Ectodermal cell (in vitro differentiated cells): ENCODE results near the gene TLE2.
"Not testable (repeated sequence)": the region's sequence is repeated elsewhere in the genome, so short reads cannot be mapped to it uniquely, and the experiment has no call there.

Experiments
- H3K27ac ChIP-seq: 2 replicates; pipeline ENCODE4 v1.7.0; 2013; ENCODE audit warnings: mild to moderate bottlenecking, low read depth, low read length; ENCODE audit not compliant: insufficient read depth, poor library complexity, severe bottlenecking
- H3K27me3 ChIP-seq: 2 replicates; pipeline ENCODE4 v1.7.0; 2013; ENCODE audit warnings: mild to moderate bottlenecking, low read length; ENCODE audit not compliant: insufficient read depth, control insufficient read depth, poor library complexity, severe bottlenecking
- H3K36me3 ChIP-seq: one replicate; pipeline ENCODE4 v1.7.0; 2013; ENCODE audit warnings: low read length; ENCODE audit not compliant: control insufficient read depth, insufficient read depth
- H3K4me1 ChIP-seq: one replicate; pipeline ENCODE4 v1.7.0; 2013; ENCODE audit warnings: low read length; ENCODE audit not compliant: control insufficient read depth, insufficient read depth
- H3K4me3 ChIP-seq: 2 replicates; pipeline ENCODE4 v1.7.0; 2013; ENCODE audit warnings: low read depth, low read length, control low read depth; ENCODE audit not compliant: insufficient read depth
- H3K9me3 ChIP-seq: 2 replicates; pipeline ENCODE4 v1.7.0; 2013; ENCODE audit warnings: mild to moderate bottlenecking, low read length, moderate library complexity; ENCODE audit not compliant: control insufficient read depth
- WGBS, 2 experiments: methylation state at CpG; one replicate each; pipeline ENCODE4 v1.1.7; 2013; ENCODE audit warnings: missing lambda C conversion rate in 2 of 2; 5-methylcytosine and 5-hydroxymethylcytosine counted together

TLE2 gene

DNA sequence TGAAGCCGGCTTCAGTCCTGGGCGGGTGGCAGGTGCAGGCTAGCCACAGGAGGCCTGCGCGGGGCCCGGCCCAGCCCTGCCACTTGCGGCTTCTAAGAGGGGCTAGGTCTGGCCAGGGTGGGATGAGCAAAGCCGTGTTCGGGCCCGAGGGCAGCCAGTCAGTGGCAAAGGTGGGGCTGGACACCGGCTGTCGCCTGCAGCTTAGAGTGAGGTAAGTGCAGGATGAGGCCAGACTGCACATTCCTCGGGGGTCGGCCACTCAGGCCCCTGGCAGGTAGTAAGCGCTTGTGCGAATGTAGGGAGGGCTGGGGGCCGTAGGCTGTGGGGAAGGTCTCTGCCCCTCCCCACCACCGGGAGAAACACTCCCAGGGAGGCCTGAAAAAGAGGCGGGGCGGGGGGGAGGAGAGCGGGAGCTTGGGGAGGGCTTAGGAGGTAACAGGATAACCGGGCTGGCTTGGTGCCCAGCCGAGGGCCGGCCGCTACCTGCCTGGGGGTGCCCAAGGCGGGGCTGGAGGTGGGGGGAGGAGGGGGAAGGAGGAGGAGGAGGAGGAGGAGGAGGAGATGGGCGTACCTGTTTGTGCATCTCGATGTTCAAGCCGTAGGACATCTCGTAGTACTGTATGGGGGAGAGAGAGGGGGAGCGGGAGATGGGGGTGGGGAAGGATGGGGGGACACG lies 26.8 kb upstream of the TLE2 start:
- H3K36me3 ChIP-seq, result no peaks in the 10 kb centered on the region
- 23 to 25% methylated on average over 31 of the region's 31 CpGs for WGBS, 2 experiments
- no peaks in the 10 kb centered on the region for H3K9me3 ChIP-seq
- no peak overlapping the region for H3K27ac ChIP-seq
- no peak overlapping the region for H3K4me3 ChIP-seq
- H3K4me1 ChIP-seq, result peaks cover 24% of the 10 kb centered on the region
- H3K27me3 ChIP-seq, result peaks cover 49% of the 10 kb centered on the region

- peaks cover 24% of the 10 kb centered on the region for H3K4me1 ChIP-seq
- 86 to 88% methylated on average over 20 of the region's 20 CpGs for WGBS, 2 experiments
- H3K27me3 ChIP-seq, result peaks cover 44% of the 10 kb centered on the region
- H3K4me3 ChIP-seq, result no peak overlapping the region
- H3K9me3 ChIP-seq, result no peaks in the 10 kb centered on the region
- no peak overlapping the region for H3K27ac ChIP-seq
- no peaks in the 10 kb centered on the region for H3K36me3 ChIP-seq
Observed at GRCh38 chr19:3054972-3055740, 26.1 kb upstream of the TLE2 start.

DNA sequence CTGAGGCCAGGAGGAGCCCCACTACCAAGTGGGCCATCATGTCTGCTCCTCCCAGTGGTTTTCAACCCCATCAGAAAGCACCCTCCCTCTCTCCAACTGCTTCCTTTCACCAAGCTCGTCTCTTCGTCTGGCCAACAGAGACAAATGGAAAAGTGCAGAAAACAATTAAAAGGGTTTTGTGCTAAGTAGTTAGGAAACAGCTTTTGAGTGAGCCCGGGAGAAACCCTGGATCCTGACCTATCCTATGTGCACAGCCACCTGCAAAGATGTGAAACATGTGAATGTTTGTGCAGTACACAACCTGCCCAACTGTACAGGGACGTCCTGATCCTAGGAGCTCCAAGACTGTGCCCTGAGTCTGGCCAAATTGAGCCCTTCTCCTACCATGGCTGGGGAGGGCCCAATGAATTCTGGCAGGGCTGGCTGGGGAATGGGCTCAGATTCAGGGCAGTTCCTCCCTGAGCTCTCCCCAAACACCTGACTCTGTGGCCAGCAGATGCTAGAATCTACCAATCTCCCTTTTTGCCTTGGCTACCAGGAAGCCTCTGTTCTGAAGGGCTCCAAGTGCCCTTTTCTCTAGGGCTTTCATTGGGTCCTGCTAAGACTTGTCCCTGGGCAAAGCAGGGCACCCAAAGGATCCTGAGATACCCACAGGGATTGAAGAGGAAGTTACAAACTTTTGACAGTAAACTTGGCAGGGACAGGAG lies 25.3 kb upstream of the TLE2 start:
- 82 to 90% methylated on average over 4 of the region's 4 CpGs for WGBS, 2 experiments

GRCh38 chr19:3053780-3054179 lies 24.7 kb upstream of the TLE2 start:
- Histone ChIP-seq H3K27ac (no peak overlapping the region), H3K27me3 (peaks cover 47% of the 10 kb centered on the region), H3K4me1 (peaks cover 24% of the 10 kb centered on the region), H3K36me3 (no peaks in the 10 kb centered on the region), H3K9me3 (no peaks in the 10 kb centered on the region), H3K4me3 (no peak overlapping the region)
- 72 to 75% methylated on average over 21 of the region's 21 CpGs for WGBS, 2 experiments

More for the DNA sequence above, 25.3 kb upstream of the TLE2 start:
- Histone ChIP-seq H3K9me3 (no peaks in the 10 kb centered on the region), H3K36me3 (no peaks in the 10 kb centered on the region), H3K27ac (no peak overlapping the region), H3K4me1 (peaks cover 24% of the 10 kb centered on the region), H3K27me3 (peaks cover 44% of the 10 kb centered on the region), H3K4me3 (no peak overlapping the region)

- Histone ChIP-seq H3K27me3 (peaks cover 41% of the 10 kb centered on the region), H3K27ac (no peak overlapping the region), H3K4me3 (no peak overlapping the region), H3K4me1 (peaks cover 24% of the 10 kb centered on the region), H3K9me3 (no peaks in the 10 kb centered on the region), H3K36me3 (no peaks in the 10 kb centered on the region)
- WGBS, 2 experiments, result 85% methylated on average over 15 of the region's 15 CpGs
Observed at GRCh38 chr19:3053218-3053621, 24.1 kb upstream of the TLE2 start.

DNA sequence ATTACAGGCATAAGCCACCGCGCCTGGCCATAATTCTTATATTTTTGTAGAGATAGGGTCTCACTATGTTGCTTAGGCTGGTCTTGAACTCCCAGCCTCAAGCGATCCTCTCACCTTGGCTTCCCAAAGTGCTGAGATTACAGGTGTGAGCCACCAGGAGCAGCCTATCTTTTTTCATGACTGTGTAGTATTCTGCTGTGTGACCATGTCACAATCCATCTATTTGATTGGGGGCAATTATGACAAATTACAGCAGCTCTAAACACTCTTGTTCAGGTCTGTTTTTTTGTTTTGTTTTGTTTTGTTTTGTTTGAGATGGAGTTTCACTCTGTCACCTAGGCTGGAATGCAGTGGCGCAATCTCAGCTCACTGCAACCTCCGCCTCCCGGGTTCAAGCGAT lies 20.9 kb upstream of the TLE2 start:
- 94 to 97% methylated on average over 7 of the region's 7 CpGs for WGBS, 2 experiments

GRCh38 chr19:3049089-3049488 lies 20.0 kb upstream of the TLE2 start:
- Histone ChIP-seq H3K4me3 (no peak overlapping the region), H3K36me3 (no peaks in the 10 kb centered on the region), H3K9me3 (no peaks in the 10 kb centered on the region), H3K27me3 (peaks cover 37% of the 10 kb centered on the region), H3K4me1 (peaks cover 6% of the 10 kb centered on the region), H3K27ac (no peak overlapping the region)
- 89 to 93% methylated on average over 3 of the region's 3 CpGs for whole genome bisulfite sequencing, 2 experiments

More for the DNA sequence above, 20.9 kb upstream of the TLE2 start:
- not testable (repeated sequence) for H3K9me3 ChIP-seq, H3K27ac ChIP-seq, H3K4me3 ChIP-seq, H3K4me1 ChIP-seq, H3K36me3 ChIP-seq
- peaks cover 34% of the 10 kb centered on the region for H3K27me3 ChIP-seq

DNA sequence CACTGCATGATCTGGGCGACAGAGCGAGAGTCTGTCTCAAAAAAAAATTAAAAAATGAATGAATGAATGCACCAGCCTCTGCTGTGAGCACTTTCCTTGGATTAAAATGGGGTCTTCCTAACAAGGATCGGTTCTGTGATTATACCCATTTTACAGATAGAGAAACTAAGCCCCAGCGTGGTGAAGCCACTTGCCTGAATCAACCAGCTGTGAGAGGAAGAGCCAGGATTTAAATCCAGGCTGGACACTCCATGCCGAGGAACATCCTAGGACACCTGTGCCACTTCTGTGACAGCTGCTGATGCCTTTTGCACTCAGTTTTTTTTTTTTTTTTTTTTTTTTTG lies 19.1 kb upstream of the TLE2 start:
- H3K27ac ChIP-seq, result no peak overlapping the region
- 86 to 88% methylated on average over 5 of the region's 5 CpGs for WGBS, 2 experiments
- H3K27me3 ChIP-seq, result peaks cover 39% of the 10 kb centered on the region
- no peaks in the 10 kb centered on the region for H3K9me3 ChIP-seq
- H3K4me3 ChIP-seq, result no peak overlapping the region
- no peaks in the 10 kb centered on the region for H3K36me3 ChIP-seq
- peaks cover 2% of the 10 kb centered on the region for H3K4me1 ChIP-seq

DNA sequence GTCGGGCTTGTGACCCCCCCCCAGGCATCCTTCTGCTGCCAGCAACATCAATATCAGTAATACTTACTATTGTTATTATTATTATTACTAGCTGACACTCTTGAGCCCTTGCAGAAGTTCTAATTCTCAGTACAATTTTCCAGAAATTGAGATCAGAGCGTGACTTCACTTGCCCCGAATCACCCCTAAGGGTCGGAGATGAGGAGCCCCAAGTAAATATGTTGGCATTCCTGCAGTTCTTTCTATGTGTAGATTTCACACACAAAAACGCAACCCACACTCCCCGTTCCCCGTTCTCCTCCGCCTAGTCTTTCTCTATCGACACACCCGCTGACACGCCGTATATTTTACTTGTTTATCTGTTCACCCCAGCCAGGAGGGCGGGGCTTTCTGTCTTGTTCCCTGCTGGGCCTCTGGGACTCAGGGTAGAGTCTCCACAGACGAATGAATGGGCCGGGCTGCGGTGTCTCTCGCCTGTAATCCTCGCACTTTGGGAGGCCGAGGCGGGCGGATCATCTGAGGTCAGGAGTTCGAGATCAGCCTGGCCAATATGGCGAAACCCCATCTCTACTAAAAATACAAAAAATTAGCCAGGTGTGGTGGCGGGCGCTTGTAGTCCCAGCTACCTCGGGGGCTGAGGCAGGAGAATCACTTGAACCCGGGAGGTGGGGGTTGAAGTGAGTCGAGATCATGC lies 18.6 kb upstream of the TLE2 start:
- no peaks in the 10 kb centered on the region for H3K4me1 ChIP-seq
- no peaks in the 10 kb centered on the region for H3K36me3 ChIP-seq
- no peak overlapping the region for H3K27ac ChIP-seq
- H3K27me3 ChIP-seq, result peaks cover 44% of the 10 kb centered on the region
- no peaks in the 10 kb centered on the region for H3K9me3 ChIP-seq
- WGBS, 2 experiments, result 10 to 11% methylated on average over 28 of the region's 28 CpGs
- H3K4me3 ChIP-seq, result peak overlapping the region; percentile 27
